Central memory CD8-positive, alpha-beta T cell (primary cell): ENCODE data around the gene DTHD1.

Source experiments
- ATAC-seq: fragments of 150-1000 bp; cut with Tn5 transposase; replicated peaks from 2 replicates; pipeline ENCODE4 v1.10.0; 2022; ENCODE audit warnings: mild to moderate bottlenecking, moderate FRiP score, moderate number of reproducible peaks; ENCODE audit not compliant: poor library complexity, severe bottlenecking; ENCODE audit errors: extremely low read depth
- DNase-seq, 2 donors: peaks; one replicate each; pipeline ENCODE4 v3.0.0; 2021; ENCODE audit warnings: low spot score in 2 of 2
- H3K27ac Mint-ChIP-seq: one replicate; pipeline ENCODE4 v1.8.0; 2022; ENCODE audit warnings: low read depth, mild to moderate bottlenecking, moderate library complexity, mixed read lengths
- H3K27me3 Mint-ChIP-seq: one replicate; pipeline ENCODE4 v1.8.0; 2022; ENCODE audit warnings: mixed read lengths
- H3K36me3 Mint-ChIP-seq: one replicate; pipeline ENCODE4 v1.8.0; 2022; ENCODE audit warnings: mild to moderate bottlenecking, moderate library complexity, mixed read lengths; ENCODE audit not compliant: insufficient read depth
- H3K4me1 Mint-ChIP-seq: one replicate; pipeline ENCODE4 v1.8.0; 2022; ENCODE audit warnings: mixed read lengths
- H3K4me3 Mint-ChIP-seq: one replicate; pipeline ENCODE4 v1.8.0; 2022; ENCODE audit warnings: mild to moderate bottlenecking, moderate library complexity, mixed read lengths
- H3K9me3 Mint-ChIP-seq: one replicate; pipeline ENCODE4 v1.8.0; 2022; ENCODE audit warnings: mixed read lengths

DTHD1 gene

GRCh38 chr4:36280555-36280954 is 861 bp upstream of the DTHD1 start:
- peak overlapping the region; percentile 93 for H3K4me3 Mint-ChIP-seq
- peaks cover 30% of the 10 kb centered on the region for H3K36me3 Mint-ChIP-seq
- no peaks in the 10 kb centered on the region for H3K9me3 Mint-ChIP-seq
- ATAC-seq (no peak), DNase-seq (no peak)
- peaks cover 81% of the 10 kb centered on the region for H3K4me1 Mint-ChIP-seq
- peak overlapping the region; percentile 99 for H3K27ac Mint-ChIP-seq
- no peaks in the 10 kb centered on the region for H3K27me3 Mint-ChIP-seq

GRCh38 chr4:36282503-36283030 is 1.2 kb downstream of the DTHD1 start:
- peaks cover 86% of the 10 kb centered on the region for H3K4me1 Mint-ChIP-seq
- H3K27ac Mint-ChIP-seq: peak overlapping the region; percentile 99
- peak overlapping the region; percentile 93 for H3K4me3 Mint-ChIP-seq
- H3K36me3 Mint-ChIP-seq: peaks cover 36% of the 10 kb centered on the region
- no peaks in the 10 kb centered on the region for H3K27me3 Mint-ChIP-seq
- ATAC-seq: no peak
- no peaks in the 10 kb centered on the region for H3K9me3 Mint-ChIP-seq
- no peak for DNase-seq

DNA sequence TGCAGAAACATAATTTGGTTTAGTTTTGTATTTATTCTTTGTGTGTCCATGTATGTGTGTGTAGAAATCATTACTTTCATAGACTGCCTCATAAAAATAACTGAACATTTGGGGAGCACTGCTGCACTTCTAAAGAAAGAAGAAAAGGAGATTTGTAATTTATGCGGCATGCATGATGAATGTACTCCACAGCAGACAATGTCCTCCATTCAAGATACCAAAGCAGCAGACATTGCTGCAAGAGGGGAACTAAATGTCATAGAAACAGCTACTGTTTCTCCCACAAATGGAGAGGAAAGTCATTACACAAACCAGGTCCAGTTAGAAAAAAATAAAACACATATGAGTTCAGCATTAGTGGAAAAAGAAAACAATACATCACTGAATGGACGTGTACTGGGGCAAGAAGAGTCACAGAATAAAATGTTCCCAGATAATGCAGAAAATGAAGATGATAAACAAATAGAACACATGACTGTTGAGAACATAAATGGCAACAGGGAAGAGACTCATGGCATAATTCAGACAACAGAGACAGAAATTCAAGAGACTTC is 2.6 kb downstream of the DTHD1 start:
- Mint-ChIP-seq H3K4me3 (peak overlapping the region; percentile 93), H3K4me1 (peaks cover 86% of the 10 kb centered on the region), H3K9me3 (no peaks in the 10 kb centered on the region), H3K27me3 (no peaks in the 10 kb centered on the region), H3K36me3 (peaks cover 34% of the 10 kb centered on the region), H3K27ac (peak overlapping the region; percentile 99)
- no peak for DNase-seq
- no peak for ATAC-seq

- ATAC-seq (peak; percentile 84), DNase-seq (peak; percentile 19 to 74)
- no peaks in the 10 kb centered on the region for H3K9me3 Mint-ChIP-seq
- no peaks in the 10 kb centered on the region for H3K27me3 Mint-ChIP-seq
- peak overlapping the region; percentile 93 for H3K4me3 Mint-ChIP-seq
- H3K36me3 Mint-ChIP-seq: peaks cover 36% of the 10 kb centered on the region
- peak overlapping the region; percentile 99 for H3K27ac Mint-ChIP-seq
- H3K4me1 Mint-ChIP-seq: peaks cover 82% of the 10 kb centered on the region
Measured at GRCh38 chr4:36285784-36286480, 4.5 kb downstream of the DTHD1 start.

DNA sequence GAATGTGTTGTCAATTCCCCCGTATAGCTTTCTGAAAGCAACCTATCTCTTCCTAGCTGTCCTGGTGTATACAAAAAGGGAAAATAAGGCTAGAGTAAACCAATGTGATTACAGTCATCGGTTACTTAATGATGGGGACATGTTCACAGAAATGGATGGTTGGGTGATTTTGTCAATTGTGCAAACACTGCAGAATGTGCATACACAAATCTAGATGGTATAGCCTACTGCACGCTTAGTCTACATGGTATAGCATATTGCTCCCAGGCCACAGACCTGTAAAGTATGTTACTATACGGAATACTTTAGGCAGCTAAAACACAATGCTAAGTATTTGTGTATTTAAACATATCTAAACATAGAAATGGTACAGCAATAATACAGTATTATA is 5.1 kb downstream of the DTHD1 start:
- H3K4me1 Mint-ChIP-seq: peaks cover 81% of the 10 kb centered on the region
- ATAC-seq (peak; percentile 24), DNase-seq (no peak)
- peak overlapping the region; percentile 93 for H3K4me3 Mint-ChIP-seq
- no peaks in the 10 kb centered on the region for H3K9me3 Mint-ChIP-seq
- H3K27ac Mint-ChIP-seq: peak overlapping the region; percentile 99
- no peaks in the 10 kb centered on the region for H3K27me3 Mint-ChIP-seq
- peaks cover 37% of the 10 kb centered on the region for H3K36me3 Mint-ChIP-seq

- H3K27me3 Mint-ChIP-seq: no peaks in the 10 kb centered on the region
- peak overlapping the region; percentile 55 for H3K27ac Mint-ChIP-seq
- no peak for DNase-seq
- peaks cover 26% of the 10 kb centered on the region for H3K36me3 Mint-ChIP-seq
- H3K4me3 Mint-ChIP-seq: peak overlapping the region; percentile 72
- peaks cover 69% of the 10 kb centered on the region for H3K4me1 Mint-ChIP-seq
- H3K9me3 Mint-ChIP-seq: no peaks in the 10 kb centered on the region
- ATAC-seq: no peak
Measured at GRCh38 chr4:36288731-36289426, 7.5 kb downstream of the DTHD1 start.

DNA sequence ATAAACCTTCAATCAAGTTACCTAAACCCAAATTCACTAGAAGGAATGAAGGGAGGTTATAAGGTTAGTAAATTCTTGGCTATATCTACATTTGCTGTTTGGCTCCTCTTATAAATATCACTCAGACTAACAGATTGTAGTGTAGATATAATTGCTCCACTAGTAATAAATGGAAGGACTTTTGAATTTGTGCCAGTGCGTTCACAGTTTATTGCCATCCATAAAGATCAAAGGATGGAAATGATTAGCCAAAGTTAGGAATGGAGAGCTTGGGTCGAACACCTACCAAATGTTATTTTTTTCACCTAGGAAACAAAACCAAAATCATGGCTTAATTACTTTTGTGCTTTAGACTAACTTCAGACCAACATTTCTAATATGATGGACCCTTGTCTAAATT is 9.2 kb downstream of the DTHD1 start:
- Mint-ChIP-seq H3K27ac (peak overlapping the region; percentile 88), H3K36me3 (peaks cover 17% of the 10 kb centered on the region), H3K4me3 (peak overlapping the region; percentile 44), H3K27me3 (no peaks in the 10 kb centered on the region), H3K9me3 (no peaks in the 10 kb centered on the region), H3K4me1 (peaks cover 68% of the 10 kb centered on the region)
- DNase-seq: no peak
- no peak for ATAC-seq

- Mint-ChIP-seq H3K27me3 (no peaks in the 10 kb centered on the region), H3K4me3 (peak overlapping the region; percentile 56), H3K9me3 (no peaks in the 10 kb centered on the region), H3K36me3 (peaks cover 16% of the 10 kb centered on the region), H3K4me1 (peaks cover 55% of the 10 kb centered on the region), H3K27ac (peak overlapping the region; percentile 75)
- ATAC-seq (no peak), DNase-seq (no peak)
Measured at GRCh38 chr4:36292556-36293188, 11.3 kb downstream of the DTHD1 start.

- peaks cover 18% of the 10 kb centered on the region for H3K4me1 Mint-ChIP-seq
- DNase-seq: no peak
- H3K27ac Mint-ChIP-seq: no peak overlapping the region
Measured at GRCh38 chr4:36301127-36301526, 19.7 kb downstream of the DTHD1 start.

DNA sequence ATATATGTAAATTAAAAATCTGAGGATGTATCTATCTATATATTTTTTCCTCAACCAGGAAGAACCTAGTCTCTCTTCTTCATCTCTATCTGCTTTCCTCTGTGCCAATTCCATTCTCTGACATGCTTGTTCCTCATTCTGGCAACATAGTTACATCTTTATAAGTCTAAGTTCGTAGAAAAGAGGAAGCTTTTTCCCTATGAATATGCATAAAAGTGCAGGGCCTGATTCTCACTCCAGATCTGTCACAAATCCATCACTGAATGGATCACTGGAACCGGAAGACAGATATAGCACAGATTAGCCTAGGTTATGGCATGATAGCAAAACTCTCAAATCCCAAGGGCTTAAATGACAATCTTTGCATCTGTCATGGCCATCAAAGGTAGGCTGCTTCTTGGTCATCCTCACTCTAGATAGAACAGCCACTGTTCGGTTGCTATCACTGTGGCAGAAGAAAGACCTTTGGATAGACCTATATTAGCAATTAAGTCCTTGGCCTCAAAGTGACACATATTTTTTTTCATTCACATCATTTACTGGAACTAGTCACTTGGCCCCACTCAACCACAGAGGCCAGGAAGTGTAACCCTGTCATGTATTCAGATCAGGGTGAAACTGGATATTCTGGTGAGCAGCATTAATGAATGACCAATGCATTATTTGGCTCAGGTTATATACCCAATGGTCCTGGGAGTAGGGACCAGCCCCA is 22.2 kb downstream of the DTHD1 start:
- no peak overlapping the region for H3K27ac Mint-ChIP-seq
- no peaks in the 10 kb centered on the region for H3K27me3 Mint-ChIP-seq
- no peak for ATAC-seq

More at GRCh38 chr4:36301127-36301526, 19.7 kb downstream of the DTHD1 start:
- no peaks in the 10 kb centered on the region for H3K9me3 Mint-ChIP-seq
- no peak overlapping the region for H3K4me3 Mint-ChIP-seq
- H3K36me3 Mint-ChIP-seq: peaks cover 10% of the 10 kb centered on the region
- no peaks in the 10 kb centered on the region for H3K27me3 Mint-ChIP-seq
- ATAC-seq: no peak

GRCh38 chr4:36304138-36304681 is 22.8 kb downstream of the DTHD1 start:
- Mint-ChIP-seq H3K9me3 (no peaks in the 10 kb centered on the region), H3K36me3 (peaks cover 6% of the 10 kb centered on the region), H3K27me3 (no peaks in the 10 kb centered on the region), H3K27ac (no peak overlapping the region), H3K4me1 (peaks cover 22% of the 10 kb centered on the region), H3K4me3 (no peak overlapping the region)
- ATAC-seq (no peak), DNase-seq (no peak)

More for the DNA sequence above, 22.2 kb downstream of the DTHD1 start:
- Mint-ChIP-seq H3K9me3 (no peaks in the 10 kb centered on the region), H3K4me1 (peaks cover 22% of the 10 kb centered on the region), H3K36me3 (peaks cover 6% of the 10 kb centered on the region), H3K4me3 (no peak overlapping the region)
- DNase-seq: no peak

DNA sequence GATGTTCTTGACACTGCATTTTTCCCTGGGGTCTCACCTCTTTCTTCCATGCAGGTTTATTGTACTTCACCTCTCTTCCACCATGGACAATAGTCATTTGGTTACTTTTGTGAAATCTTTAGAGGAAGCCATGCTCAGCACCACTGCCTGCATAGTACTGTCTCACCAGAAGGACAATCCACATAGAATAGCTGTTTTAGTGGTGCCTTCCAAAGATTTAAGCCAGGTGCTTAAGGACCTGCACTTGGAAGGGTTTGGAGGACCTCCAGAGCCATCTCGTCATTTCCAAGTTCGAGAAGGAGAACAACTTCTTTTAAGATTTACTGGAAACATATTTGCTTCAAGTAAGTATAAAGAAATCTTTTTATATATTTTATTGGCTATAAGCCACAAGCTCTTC is 26.7 kb downstream of the DTHD1 start:
- DNase-seq: no peak
- no peak for ATAC-seq
- H3K4me3 Mint-ChIP-seq: no peak overlapping the region
- H3K4me1 Mint-ChIP-seq: peaks cover 49% of the 10 kb centered on the region
- H3K9me3 Mint-ChIP-seq: no peaks in the 10 kb centered on the region
- H3K27ac Mint-ChIP-seq: no peak overlapping the region
- peaks cover 5% of the 10 kb centered on the region for H3K36me3 Mint-ChIP-seq
- no peaks in the 10 kb centered on the region for H3K27me3 Mint-ChIP-seq
